Anterior cingulate cortex (tissue), 58 donors: Measurements from ENCODE around the gene DENND5B.
"Not testable (repeated sequence)": the region's sequence is repeated elsewhere in the genome, so short reads cannot be mapped to it uniquely, and the experiment has no call there.

ENCODE experiments used
- DNase-seq, 58 donors: peaks; one replicate each; lab custom pipeline; 2025; lab: John Stamatoyannopoulos, UW

Gene DENND5B

GRCh38 chr12:31594681-31595080, 3.7 kb upstream of the DENND5B start:
- no peak for DNase-seq

- DNase-seq = peak in 34 of 58 donors; percentile 11 to 80 (median 48)
Observed at GRCh38 chr12:31591380-31591901, 505 bp upstream of the DENND5B start.

- peak in 57 of 58 donors; percentile 29 to 83 (median 67) for DNase-seq
Observed at GRCh38 chr12:31589904-31590641, 863 bp downstream of the DENND5B start.

- peak in 2 of 58 donors; percentile 11 to 50 for DNase-seq
Observed at GRCh38 chr12:31589598-31589903, 1.4 kb downstream of the DENND5B start.

GRCh38 chr12:31588976-31589375, 2.0 kb downstream of the DENND5B start:
- no peak for DNase-seq

GRCh38 chr12:31586728-31587127, 4.2 kb downstream of the DENND5B start:
- DNase-seq = no peak

- no peak for DNase-seq
Observed at GRCh38 chr12:31585895-31586294, 5.0 kb downstream of the DENND5B start.

- DNase-seq = no peak
Observed at GRCh38 chr12:31585271-31585670, 5.7 kb downstream of the DENND5B start.

- DNase-seq = no peak
Observed at GRCh38 chr12:31584782-31585181, 6.2 kb downstream of the DENND5B start.

- DNase-seq = no peak
Observed at GRCh38 chr12:31583878-31584277, 7.1 kb downstream of the DENND5B start.

- no peak for DNase-seq
Observed at GRCh38 chr12:31582155-31582554, 8.8 kb downstream of the DENND5B start.

- DNase-seq = peak in 20 of 58 donors; percentile 1 to 31 (median 10)
Observed at GRCh38 chr12:31578632-31579031, 12.3 kb downstream of the DENND5B start.

GRCh38 chr12:31574803-31575575, 15.9 kb downstream of the DENND5B start:
- DNase-seq = no peak

GRCh38 chr12:31574367-31574766, 16.6 kb downstream of the DENND5B start:
- DNase-seq = not testable (repeated sequence)

GRCh38 chr12:31572900-31573600, 17.9 kb downstream of the DENND5B start:
- DNase-seq = no peak

- DNase-seq = no peak
Observed at GRCh38 chr12:31570880-31571279, 20.1 kb downstream of the DENND5B start.

GRCh38 chr12:31569517-31569916, 21.4 kb downstream of the DENND5B start:
- not testable (repeated sequence) for DNase-seq

GRCh38 chr12:31568498-31568897, 22.4 kb downstream of the DENND5B start:
- no peak for DNase-seq

GRCh38 chr12:31567029-31567428, 23.9 kb downstream of the DENND5B start:
- DNase-seq = no peak

- DNase-seq = no peak
Observed at GRCh38 chr12:31566547-31566946, 24.4 kb downstream of the DENND5B start.
